Memory B cell (primary cell): ENCODE measurements around the gene IRAK2.
"Not testable (repeated sequence)": the region's sequence is repeated elsewhere in the genome, so short reads cannot be mapped to it uniquely, and the experiment has no call there.

Source experiments
- ATAC-seq: fragments of 150-1000 bp; cut with Tn5 transposase; 2 replicates; pipeline ENCODE4 v1.10.0; 2021; ENCODE audit warnings: low read depth, mild to moderate bottlenecking, moderate library complexity
- DNase-seq, 2 donors: peaks; one replicate each; pipeline ENCODE4 v3.0.0; 2022; ENCODE audit warnings: low spot score in 2 of 2
- H3K27ac Mint-ChIP-seq: one replicate; pipeline ENCODE4 v1.8.0; 2022; ENCODE audit warnings: mild to moderate bottlenecking, moderate library complexity, mixed read lengths
- H3K27me3 Mint-ChIP-seq: one replicate; pipeline ENCODE4 v1.8.0; 2022; ENCODE audit warnings: mixed read lengths
- H3K36me3 Mint-ChIP-seq: one replicate; pipeline ENCODE4 v1.8.0; 2022; ENCODE audit warnings: mild to moderate bottlenecking, mixed read lengths
- H3K4me1 Mint-ChIP-seq: one replicate; pipeline ENCODE4 v1.8.0; 2022; ENCODE audit warnings: mixed read lengths
- H3K4me3 Mint-ChIP-seq: one replicate; pipeline ENCODE4 v1.8.0; 2022; ENCODE audit warnings: mild to moderate bottlenecking, moderate library complexity, mixed read lengths
- H3K9me3 Mint-ChIP-seq: one replicate; pipeline ENCODE4 v1.8.0; 2022; ENCODE audit warnings: mixed read lengths

IRAK2 gene, protein sequence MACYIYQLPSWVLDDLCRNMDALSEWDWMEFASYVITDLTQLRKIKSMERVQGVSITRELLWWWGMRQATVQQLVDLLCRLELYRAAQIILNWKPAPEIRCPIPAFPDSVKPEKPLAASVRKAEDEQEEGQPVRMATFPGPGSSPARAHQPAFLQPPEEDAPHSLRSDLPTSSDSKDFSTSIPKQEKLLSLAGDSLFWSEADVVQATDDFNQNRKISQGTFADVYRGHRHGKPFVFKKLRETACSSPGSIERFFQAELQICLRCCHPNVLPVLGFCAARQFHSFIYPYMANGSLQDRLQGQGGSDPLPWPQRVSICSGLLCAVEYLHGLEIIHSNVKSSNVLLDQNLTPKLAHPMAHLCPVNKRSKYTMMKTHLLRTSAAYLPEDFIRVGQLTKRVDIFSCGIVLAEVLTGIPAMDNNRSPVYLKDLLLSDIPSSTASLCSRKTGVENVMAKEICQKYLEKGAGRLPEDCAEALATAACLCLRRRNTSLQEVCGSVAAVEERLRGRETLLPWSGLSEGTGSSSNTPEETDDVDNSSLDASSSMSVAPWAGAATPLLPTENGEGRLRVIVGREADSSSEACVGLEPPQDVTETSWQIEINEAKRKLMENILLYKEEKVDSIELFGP

DNA sequence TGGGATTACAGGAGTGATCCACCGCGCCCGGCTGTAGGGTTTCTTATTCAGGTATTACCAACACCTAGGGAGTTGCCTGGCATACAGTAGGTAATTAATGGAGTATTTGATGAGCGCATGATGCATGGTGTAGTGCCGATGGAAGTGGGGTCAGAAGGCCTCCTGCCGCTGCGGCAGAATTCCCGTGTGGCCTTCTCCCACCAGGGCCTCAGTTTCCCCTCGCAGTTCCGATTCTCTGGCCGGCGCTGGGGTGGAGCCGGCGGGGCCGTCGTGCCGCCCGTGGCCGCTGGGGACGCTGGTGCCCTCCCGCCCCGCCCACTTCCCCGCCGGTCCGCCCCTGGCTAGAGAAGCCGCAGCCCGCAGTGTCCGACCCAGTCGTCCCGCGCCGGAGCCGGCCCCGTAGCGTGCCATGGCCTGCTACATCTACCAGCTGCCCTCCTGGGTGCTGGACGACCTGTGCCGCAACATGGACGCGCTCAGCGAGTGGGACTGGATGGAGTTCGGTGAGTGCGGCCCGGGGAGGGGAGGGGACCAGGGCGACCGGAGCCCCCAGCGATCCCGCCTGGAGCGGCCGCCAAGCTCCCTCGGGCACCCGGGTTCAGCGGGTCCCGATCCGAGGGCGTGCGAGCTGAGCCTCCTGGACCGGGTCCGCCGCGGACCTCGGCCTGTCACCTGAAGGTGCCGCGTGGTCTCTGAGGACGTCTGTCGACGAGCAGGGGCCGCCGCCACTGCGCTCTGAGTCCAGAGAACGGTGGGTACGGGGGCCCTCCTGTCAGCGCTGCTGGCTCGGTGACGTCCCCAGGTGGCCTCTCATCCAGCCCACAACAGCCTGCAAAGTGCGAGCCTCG is at the start of gene IRAK2:
TSS of gene IRAK2 (plus strand) at position 374 of the 848 bp plus-strand sequence. CDS start at position 410, 36 bp downstream.
- Mint-ChIP-seq H3K27me3 (no peaks in the 10 kb centered on the region), H3K36me3 (peaks cover 8% of the 10 kb centered on the region), H3K4me1 (peaks cover 14% of the 10 kb centered on the region), H3K9me3 (peaks cover 4% of the 10 kb centered on the region), H3K4me3 (peak within 1 kb of the TSS; percentile 86), H3K27ac (peak within 1 kb of the TSS; percentile 78)
- ATAC-seq = peak; percentile 80
- DNase-seq = peak; percentile 47 to 71

DNA sequence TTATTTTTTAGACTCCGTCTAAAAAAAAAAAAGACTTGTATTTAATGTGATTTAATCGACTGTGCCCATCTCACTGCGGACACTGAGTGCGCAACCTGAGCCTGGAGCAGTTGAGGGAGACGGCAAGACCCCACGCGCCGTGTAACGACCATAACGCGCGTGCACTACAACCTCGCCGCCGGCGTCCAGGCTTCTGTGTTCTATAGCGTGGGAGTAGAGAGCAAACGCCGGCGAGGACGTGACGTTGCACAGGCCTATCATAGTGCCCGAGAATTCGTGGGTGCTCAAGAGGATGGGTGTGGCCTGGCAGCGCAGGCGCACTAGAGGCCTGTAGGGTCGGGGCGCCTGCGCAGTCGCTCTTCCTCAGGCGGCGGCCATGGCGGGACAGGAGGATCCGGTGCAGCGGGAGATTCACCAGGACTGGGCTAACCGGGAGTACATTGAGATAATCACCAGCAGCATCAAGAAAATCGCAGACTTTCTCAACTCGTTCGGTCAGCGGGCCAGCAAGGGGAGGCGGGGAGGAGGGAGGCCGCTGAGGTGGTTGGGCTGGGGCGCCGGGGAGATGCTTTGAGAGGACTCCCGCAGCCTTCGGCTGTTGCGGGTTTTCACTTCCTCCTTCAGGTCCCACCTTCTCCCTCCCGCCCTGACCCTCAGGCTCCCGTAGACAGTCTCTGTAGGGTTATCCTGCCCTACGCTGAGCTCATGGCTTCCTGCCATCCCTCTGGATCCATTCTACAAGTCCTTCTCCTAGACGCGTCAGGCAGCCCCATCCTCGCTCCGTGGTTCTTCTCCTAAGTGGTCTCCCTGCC is 49.2 kb upstream of the IRAK2 start, which contains the start of gene BRK1:
TSS of gene BRK1 (plus strand) at position 350 of the 812 bp plus-strand sequence. CDS start at position 377, 27 bp downstream.
- Mint-ChIP-seq H3K27me3 (no peaks in the 10 kb centered on the region), H3K36me3 (peaks cover 3% of the 10 kb centered on the region), H3K27ac (peak within 1 kb of the TSS; percentile 92), H3K4me3 (peak within 1 kb of the TSS; percentile 99), H3K4me1 (peaks cover 15% of the 10 kb centered on the region), H3K9me3 (no peaks in the 10 kb centered on the region)
- ATAC-seq = peak; percentile 93
- peak; percentile 77 to 83 for DNase-seq

DNA sequence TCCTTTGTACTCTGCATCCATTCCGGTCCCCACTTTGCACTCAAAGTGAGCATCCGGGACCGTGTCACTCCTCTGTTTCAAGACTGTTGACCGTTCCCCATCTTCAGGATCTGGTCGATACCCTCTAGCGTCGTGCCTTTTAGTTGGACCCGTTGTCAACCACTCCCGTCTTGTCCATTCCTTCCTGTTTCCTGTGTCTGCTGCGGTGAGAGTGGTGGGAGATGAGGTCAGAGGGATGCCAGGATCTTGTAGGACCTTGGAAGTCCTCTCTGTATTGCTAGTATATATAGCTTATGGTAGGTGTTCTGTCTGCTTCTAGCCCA is 48.6 kb upstream of the IRAK2 start:
- Mint-ChIP-seq H3K4me1 (peaks cover 17% of the 10 kb centered on the region), H3K9me3 (no peaks in the 10 kb centered on the region), H3K27ac (peak overlapping the region; percentile 92), H3K27me3 (no peaks in the 10 kb centered on the region), H3K36me3 (peaks cover 7% of the 10 kb centered on the region), H3K4me3 (peak overlapping the region; percentile 99)
- DNase-seq = no peak
- no peak for ATAC-seq

DNA sequence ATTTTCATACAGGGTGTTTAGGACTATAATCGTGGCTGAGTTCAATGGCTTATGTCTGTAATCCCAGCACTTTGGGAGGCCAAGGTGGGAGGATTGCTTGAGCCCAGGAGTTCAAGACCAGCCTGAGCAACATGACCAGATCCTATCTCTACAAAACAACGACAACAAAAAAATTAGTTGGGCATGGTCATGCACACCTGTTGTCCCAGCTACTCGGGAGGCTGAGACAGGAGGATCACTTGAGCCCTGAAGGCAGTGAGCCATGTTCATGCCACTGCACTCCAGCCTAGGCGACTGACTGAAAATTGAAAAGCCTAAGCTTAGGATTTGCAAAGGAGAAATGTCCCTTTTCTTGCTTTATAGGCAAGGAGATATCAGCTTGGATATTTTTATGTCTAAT is 47.8 kb upstream of the IRAK2 start:
- peaks cover 7% of the 10 kb centered on the region for H3K36me3 Mint-ChIP-seq
- DNase-seq (no peak), ATAC-seq (no peak)
- no peaks in the 10 kb centered on the region for H3K9me3 Mint-ChIP-seq
- no peak overlapping the region for H3K27ac Mint-ChIP-seq
- H3K4me3 Mint-ChIP-seq = peak overlapping the region; percentile 99
- H3K27me3 Mint-ChIP-seq = no peaks in the 10 kb centered on the region
- H3K4me1 Mint-ChIP-seq = peaks cover 17% of the 10 kb centered on the region

DNA sequence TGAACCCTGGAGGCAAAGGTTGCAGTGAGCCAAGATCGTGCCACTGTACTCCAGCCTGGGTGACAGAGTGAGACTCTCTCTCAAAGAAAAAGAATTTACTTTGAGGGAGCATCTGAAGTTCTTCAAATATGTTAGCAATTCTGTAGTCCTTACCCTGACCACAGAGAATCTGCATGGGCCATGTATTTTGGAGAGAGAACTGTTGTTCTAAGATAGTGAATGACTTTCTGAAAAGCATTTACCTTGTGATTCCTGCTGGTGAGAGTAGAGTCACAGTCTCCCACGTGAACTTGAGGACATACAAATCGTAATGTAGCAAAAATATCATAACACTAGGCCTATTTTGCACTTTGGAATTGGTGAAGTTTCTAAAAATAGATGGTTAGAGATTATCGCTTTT is 45.3 kb upstream of the IRAK2 start:
- Mint-ChIP-seq H3K4me1 (peaks cover 23% of the 10 kb centered on the region), H3K9me3 (no peaks in the 10 kb centered on the region), H3K27me3 (no peaks in the 10 kb centered on the region), H3K4me3 (no peak overlapping the region), H3K27ac (no peak overlapping the region), H3K36me3 (peaks cover 14% of the 10 kb centered on the region)
- no peak for ATAC-seq
- DNase-seq = no peak

DNA sequence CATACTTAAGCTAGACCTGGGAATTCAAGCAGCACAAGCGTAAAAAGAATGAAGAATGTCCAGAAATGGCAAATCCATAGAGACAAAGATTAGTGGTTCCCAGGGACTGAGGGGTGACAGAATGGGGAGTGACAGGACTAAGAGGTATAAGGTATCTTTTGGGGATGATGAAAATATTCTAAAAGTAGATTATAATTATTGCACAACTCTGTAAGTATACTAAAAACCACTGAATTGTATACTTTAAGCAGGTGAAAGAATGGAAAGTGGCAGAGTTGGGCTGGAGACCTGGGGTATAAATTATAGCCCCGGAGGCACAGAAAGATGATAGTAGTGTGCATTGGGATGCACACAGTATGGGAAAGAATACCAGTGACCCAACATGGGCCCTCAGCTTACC is 43.7 kb upstream of the IRAK2 start:
- DNase-seq (no peak), ATAC-seq (no peak)
- no peaks in the 10 kb centered on the region for H3K9me3 Mint-ChIP-seq
- H3K27me3 Mint-ChIP-seq = no peaks in the 10 kb centered on the region
- H3K4me3 Mint-ChIP-seq = no peak overlapping the region
- H3K4me1 Mint-ChIP-seq = peaks cover 23% of the 10 kb centered on the region
- no peak overlapping the region for H3K27ac Mint-ChIP-seq
- H3K36me3 Mint-ChIP-seq = peaks cover 20% of the 10 kb centered on the region

DNA sequence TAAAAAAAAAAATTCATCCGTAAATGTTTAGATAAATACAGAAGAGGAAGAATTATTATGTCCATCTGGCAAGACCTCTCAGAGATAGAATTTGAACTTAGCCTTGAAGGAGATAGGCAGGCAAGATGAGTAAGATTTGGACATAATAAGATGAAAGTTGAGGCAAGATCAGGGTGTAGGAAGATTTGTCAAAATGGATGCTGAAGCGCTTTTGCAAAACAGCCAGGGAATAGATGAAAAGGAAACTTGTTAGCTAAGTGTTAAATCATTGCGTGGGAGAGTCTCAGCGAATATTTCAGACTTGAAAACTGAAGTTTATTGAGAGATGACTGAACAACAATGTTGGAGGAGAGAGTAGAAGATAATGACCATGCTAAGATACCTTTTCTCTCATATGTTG is 42.0 kb upstream of the IRAK2 start:
- peaks cover 15% of the 10 kb centered on the region for H3K4me1 Mint-ChIP-seq

DNA sequence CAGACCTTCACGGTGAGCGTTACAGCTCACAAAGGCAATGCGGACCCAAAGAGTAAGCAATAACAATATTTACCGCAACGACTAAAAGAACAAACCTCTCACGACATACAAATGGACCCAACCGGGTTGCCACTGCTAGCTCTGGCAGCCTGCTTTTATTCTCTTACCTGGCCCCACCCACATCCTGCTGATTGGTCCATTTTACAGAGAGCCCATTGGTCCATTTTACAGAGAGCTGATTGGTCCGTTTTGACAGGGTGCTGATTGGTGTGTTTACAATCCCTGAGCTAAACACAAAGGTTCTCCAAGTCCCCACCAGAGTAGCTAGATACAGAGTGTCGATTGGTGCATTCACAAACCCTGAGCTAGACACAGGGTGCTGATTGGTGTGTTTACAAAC is 28.8 kb upstream of the IRAK2 start:
- not testable (repeated sequence) for ATAC-seq, H3K27me3 Mint-ChIP-seq, H3K36me3 Mint-ChIP-seq, H3K9me3 Mint-ChIP-seq, H3K4me3 Mint-ChIP-seq, H3K4me1 Mint-ChIP-seq, H3K27ac Mint-ChIP-seq, DNase-seq

More for the DNA sequence above, 42.0 kb upstream of the IRAK2 start:
- Mint-ChIP-seq H3K27me3 (no peaks in the 10 kb centered on the region), H3K36me3 (peaks cover 32% of the 10 kb centered on the region), H3K4me3 (no peak overlapping the region), H3K9me3 (no peaks in the 10 kb centered on the region), H3K27ac (peak overlapping the region; percentile 5)
- DNase-seq (no peak), ATAC-seq (no peak)

DNA sequence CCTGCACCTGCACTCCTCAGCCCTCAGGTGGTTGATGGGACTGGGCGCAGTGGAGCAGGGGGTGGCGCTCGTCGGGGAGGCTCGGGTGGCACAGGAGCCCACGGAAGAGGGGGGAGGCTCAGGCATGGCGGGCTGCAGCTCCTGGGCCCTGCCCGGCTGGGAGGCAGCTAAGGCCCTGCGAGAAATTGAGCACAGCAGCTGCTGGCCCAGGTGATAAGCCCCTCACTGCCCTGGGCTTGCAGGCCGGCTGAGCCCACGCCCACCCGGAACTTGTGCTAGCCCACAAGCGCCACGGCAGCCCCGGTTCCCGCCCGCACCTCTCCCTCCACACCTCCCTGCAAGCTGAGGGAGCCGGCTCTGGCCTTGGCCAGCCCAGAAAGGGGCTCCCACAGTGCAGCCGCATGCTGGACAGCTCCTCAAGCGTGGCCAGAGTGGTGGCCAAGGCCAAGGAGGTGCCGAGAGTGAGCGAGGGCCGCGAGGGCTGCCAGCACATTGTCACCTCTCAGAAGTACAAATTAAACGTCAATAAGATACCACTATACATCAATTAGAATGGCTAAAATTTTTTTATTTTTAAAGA is 28.2 kb upstream of the IRAK2 start:
- Mint-ChIP-seq H3K36me3 (no peaks in the 10 kb centered on the region), H3K27me3 (no peaks in the 10 kb centered on the region), H3K4me3 (no peak overlapping the region), H3K27ac (no peak overlapping the region), H3K4me1 (no peaks in the 10 kb centered on the region), H3K9me3 (no peaks in the 10 kb centered on the region)
- DNase-seq (no peak), ATAC-seq (no peak)

DNA sequence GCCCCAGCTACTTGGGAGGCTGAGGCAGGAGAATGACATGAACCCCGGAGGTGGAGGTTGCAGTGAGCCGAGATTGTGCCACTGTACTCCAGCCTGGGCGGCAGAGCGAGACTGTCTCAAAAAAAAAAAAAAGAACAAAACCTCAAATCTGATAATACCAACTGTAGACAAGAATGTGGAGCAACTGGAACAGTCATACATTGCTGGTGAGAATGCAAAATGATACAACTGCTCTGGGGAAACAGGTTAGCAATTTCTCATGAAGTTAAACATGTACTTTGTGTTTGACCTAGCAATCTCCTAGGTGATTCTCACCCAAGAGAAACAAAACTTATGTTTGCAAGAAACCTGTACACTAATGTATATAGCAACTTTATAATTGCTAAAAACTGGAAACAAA is 27.5 kb upstream of the IRAK2 start:
- no peaks in the 10 kb centered on the region for H3K9me3 Mint-ChIP-seq

DNA sequence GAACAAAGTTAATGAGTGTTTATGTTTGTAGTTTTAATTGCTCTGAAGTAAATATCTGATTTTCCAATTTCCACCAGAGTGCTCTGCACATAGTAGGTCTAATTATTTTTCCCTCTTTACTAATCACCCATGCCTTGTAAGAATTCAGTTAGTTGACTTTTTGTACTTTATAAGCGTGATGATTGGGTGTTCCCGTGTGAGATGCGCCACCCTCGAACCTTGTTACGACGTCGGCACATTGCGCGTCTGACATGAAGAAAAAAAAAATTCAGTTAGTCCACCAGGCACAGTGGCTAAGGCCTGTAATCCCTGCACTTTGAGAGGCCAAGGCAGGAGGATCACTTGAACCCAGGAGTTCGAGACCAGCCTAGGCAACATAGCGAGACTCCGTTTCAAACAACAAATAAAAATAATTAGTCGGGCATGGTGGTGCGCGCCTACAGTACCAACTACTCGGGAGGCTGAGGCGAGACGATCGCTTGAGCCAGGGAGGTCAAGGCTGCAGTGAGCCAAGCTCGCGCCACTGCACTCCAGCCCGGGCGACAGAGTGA is 23.6 kb upstream of the IRAK2 start:
- Mint-ChIP-seq H3K4me1 (peaks cover 14% of the 10 kb centered on the region), H3K27ac (peak overlapping the region; percentile 98), H3K9me3 (no peaks in the 10 kb centered on the region), H3K27me3 (no peaks in the 10 kb centered on the region), H3K4me3 (peak overlapping the region; percentile 93), H3K36me3 (peaks cover 11% of the 10 kb centered on the region)
- DNase-seq = no peak
- no peak for ATAC-seq

More for the DNA sequence above, 27.5 kb upstream of the IRAK2 start:
- no peak overlapping the region for H3K4me3 Mint-ChIP-seq
- no peaks in the 10 kb centered on the region for H3K36me3 Mint-ChIP-seq
- ATAC-seq (no peak), DNase-seq (no peak)
- H3K4me1 Mint-ChIP-seq = no peaks in the 10 kb centered on the region
- H3K27ac Mint-ChIP-seq = no peak overlapping the region
- no peaks in the 10 kb centered on the region for H3K27me3 Mint-ChIP-seq

DNA sequence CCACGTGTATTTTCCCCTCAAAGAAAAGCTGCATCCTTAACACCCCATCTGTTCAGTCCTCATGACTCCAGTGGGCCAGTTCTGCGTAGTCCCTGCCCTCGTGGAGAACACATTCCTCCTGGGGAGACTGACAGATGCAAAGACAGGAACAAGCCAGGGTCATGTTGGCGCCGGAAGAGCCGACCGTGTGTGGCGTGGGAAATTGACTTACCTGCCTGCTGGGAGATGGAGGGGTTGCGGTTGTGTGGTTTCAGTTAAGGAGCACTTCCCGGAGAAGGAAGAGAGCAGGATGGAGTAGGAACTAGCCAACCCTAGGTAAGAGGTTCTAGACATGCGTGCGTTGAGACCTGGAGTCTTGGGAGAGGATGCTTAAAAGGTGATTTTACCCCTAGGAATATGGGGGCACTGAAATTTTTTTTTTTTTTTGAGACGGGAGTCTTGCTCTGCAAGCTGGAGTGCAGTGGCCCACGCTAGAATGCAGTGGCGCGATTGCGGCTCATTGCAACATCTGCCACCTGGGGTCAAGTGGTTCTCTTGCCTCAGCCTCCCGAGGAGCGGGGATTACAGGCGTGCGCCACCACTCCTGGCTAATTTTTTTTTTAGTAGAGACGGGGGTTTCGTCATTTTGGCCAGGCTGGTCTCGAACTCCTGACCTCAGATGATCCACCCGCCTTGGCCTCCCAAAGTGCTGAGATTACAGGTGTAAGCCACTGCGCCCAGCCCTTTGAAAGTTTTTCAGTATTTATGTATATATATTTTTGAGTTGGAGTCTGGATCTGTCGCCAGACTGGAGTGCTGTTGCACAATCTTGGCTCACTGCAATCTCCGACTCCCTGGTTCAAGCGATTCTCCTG is 21.8 kb upstream of the IRAK2 start:
- H3K9me3 Mint-ChIP-seq = no peaks in the 10 kb centered on the region
- DNase-seq (peak in 1 of 2 donors; percentile 15), ATAC-seq (no peak)
- peaks cover 14% of the 10 kb centered on the region for H3K4me1 Mint-ChIP-seq
- no peaks in the 10 kb centered on the region for H3K27me3 Mint-ChIP-seq
- peaks cover 11% of the 10 kb centered on the region for H3K36me3 Mint-ChIP-seq
- H3K27ac Mint-ChIP-seq = peak overlapping the region; percentile 98
- peak overlapping the region; percentile 93 for H3K4me3 Mint-ChIP-seq
